ENCODE data around the gene PHC2. TPM values are rescaled to one million over a fixed set of nuclear protein-coding genes. Genes with fewer than 3 reads are reported as not detected.

The PHC2 gene
- total and polyA plus RNA-seq, 2 of the 13 experiments (the other 11 are each of a cell fraction or from before 2014, with no cell fraction given): 52.5 to 84.9 TPM

GRCh38 chr1:33468967-33469366, 38.1 kb upstream of the PHC2 start:
- H3K27me3 ChIP-seq (ENCODE audit: control insufficient read depth in 1 of 2, insufficient read depth in 2 of 2, low read length in 2 of 2): peaks cover 0 to 9% of the 10 kb centered on the region in 2 experiments; a peak in 2 of 5 replicates
- FAIRE-seq: no peak
- ChIA-PET POLR2A (no interaction called here), CTCF (ENCODE audit: low intra/inter-chr PET ratio, low total read pairs) (no interaction called here)
- H3K79me2 ChIP-seq (ENCODE audit: insufficient read depth, low read length): peaks cover 4% of the 10 kb centered on the region
- 16% methylated on average over 3 of the region's 3 CpGs for WGBS (ENCODE audit: low lambda C conversion rate)
- no peak overlapping the region for H3K9ac ChIP-seq (ENCODE audit: insufficient read depth, low read depth, low read length)
- H3K4me3 ChIP-seq (replicated peaks in 1 of 3; ENCODE audit: insufficient read depth in 1 of 3, low read depth in 2 of 3, low read length in 3 of 3): no peak overlapping the region
- H3K27ac ChIP-seq (ENCODE audit: extremely low read length, insufficient read depth, low read length): no peak overlapping the region
- no peaks in the 10 kb centered on the region for H3K36me3 ChIP-seq (replicated peaks in 1 of 2; ENCODE audit: control insufficient read depth in 1 of 2, insufficient read depth in 2 of 2, low read length in 2 of 2)
- no peak overlapping the region for H3K4me2 ChIP-seq (ENCODE audit: low read depth, low read length)
- in situ Hi-C loops (cut with HindIII; ENCODE audit: extremely low pct_ligation_motif_present, low pct_unique_long_range_greater_than_20kb) (loop anchor here (10.0 kb wide), 1 partner anchor 94 kb away; no protein-coding TSS in a partner anchor), intact Hi-C loops (cut with micrococcal nuclease; ENCODE audit: unreplicated experiment) (no loop called here)
- no peak overlapping the region for H2AFZ ChIP-seq (ENCODE audit: low read length)
- no peaks in the 10 kb centered on the region for H4K20me1 ChIP-seq (ENCODE audit: insufficient read depth, low read length)
- BruUV-seq (replicated peaks): no TSS peak
- ATAC-seq: no peak
- H3K9me3 ChIP-seq (ENCODE audit: low read length): no peaks in the 10 kb centered on the region
- peaks cover 26% of the 10 kb centered on the region for H3K4me1 ChIP-seq (ENCODE audit: insufficient read depth, low read length)
- DNase-seq (ENCODE audit: low spot score): no peak
- TF ChIP-seq TRIM24 (CRISPR knock-in tag; IDR thresholded peaks at IDR 0.05) (no peak), ARNT (IDR thresholded peaks at IDR 0.05) (no peak), ONECUT2 (CRISPR knock-in tag; IDR thresholded peaks at IDR 0.05) (no peak), MBD4 (IDR thresholded peaks at IDR 0.05; ENCODE audit: borderline replicate concordance, low read length) (no peak), STAT6 (CRISPR knock-in tag; IDR thresholded peaks at IDR 0.05; ENCODE audit: borderline replicate concordance) (no peak), HES4 (CRISPR knock-in tag; IDR thresholded peaks at IDR 0.05; ENCODE audit: borderline replicate concordance) (no peak), ZBTB3 (CRISPR knock-in tag; IDR thresholded peaks at IDR 0.05; ENCODE audit: borderline replicate concordance, low read depth) (no peak), HNRNPK (IDR thresholded peaks at IDR 0.05; ENCODE audit: low read depth, low read length, poor library complexity, severe bottlenecking) (no peak), MAFG (CRISPR knock-in tag; IDR thresholded peaks at IDR 0.05) (no peak), NR2C2 (CRISPR knock-in tag; IDR thresholded peaks at IDR 0.05; ENCODE audit: borderline replicate concordance) (no peak), BCL6 (CRISPR knock-in tag; IDR thresholded peaks at IDR 0.05) (no peak), DNMT1 (CRISPR knock-in tag; IDR thresholded peaks at IDR 0.05) (no peak), EHMT2 (IDR thresholded peaks at IDR 0.05; ENCODE audit: borderline replicate concordance, low read depth, low read length) (no peak), GABPB1 (CRISPR knock-in tag; IDR thresholded peaks at IDR 0.05) (no peak), JUND (CRISPR knock-in tag; IDR thresholded peaks at IDR 0.05) (no peak), ZNF746 (CRISPR knock-in tag; IDR thresholded peaks at IDR 0.05) (no peak)
- TF ChIP-seq, protein P1, sequence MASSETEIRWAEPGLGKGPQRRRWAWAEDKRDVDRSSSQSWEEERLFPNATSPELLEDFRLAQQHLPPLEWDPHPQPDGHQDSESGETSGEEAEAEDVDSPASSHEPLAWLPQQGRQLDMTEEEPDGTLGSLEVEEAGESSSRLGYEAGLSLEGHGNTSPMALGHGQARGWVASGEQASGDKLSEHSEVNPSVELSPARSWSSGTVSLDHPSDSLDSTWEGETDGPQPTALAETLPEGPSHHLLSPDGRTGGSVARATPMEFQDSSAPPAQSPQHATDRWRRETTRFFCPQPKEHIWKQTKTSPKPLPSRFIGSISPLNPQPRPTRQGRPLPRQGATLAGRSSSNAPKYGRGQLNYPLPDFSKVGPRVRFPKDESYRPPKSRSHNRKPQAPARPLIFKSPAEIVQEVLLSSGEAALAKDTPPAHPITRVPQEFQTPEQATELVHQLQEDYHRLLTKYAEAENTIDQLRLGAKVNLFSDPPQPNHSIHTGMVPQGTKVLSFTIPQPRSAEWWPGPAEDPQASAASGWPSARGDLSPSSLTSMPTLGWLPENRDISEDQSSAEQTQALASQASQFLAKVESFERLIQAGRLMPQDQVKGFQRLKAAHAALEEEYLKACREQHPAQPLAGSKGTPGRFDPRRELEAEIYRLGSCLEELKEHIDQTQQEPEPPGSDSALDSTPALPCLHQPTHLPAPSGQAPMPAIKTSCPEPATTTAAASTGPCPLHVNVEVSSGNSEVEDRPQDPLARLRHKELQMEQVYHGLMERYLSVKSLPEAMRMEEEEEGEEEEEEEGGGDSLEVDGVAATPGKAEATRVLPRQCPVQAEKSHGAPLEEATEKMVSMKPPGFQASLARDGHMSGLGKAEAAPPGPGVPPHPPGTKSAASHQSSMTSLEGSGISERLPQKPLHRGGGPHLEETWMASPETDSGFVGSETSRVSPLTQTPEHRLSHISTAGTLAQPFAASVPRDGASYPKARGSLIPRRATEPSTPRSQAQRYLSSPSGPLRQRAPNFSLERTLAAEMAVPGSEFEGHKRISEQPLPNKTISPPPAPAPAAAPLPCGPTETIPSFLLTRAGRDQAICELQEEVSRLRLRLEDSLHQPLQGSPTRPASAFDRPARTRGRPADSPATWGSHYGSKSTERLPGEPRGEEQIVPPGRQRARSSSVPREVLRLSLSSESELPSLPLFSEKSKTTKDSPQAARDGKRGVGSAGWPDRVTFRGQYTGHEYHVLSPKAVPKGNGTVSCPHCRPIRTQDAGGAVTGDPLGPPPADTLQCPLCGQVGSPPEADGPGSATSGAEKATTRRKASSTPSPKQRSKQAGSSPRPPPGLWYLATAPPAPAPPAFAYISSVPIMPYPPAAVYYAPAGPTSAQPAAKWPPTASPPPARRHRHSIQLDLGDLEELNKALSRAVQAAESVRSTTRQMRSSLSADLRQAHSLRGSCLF (CRISPR knock-in tag; IDR thresholded peaks at IDR 0.05; ENCODE audit: borderline replicate concordance): no peak
- TF ChIP-seq, protein P2, sequence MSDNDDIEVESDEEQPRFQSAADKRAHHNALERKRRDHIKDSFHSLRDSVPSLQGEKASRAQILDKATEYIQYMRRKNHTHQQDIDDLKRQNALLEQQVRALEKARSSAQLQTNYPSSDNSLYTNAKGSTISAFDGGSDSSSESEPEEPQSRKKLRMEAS (IDR thresholded peaks at IDR 0.05): no peak

All from HepG2 (cell line).